ENCODE measurements around the gene CACNB1.

The CACNB1 gene

GRCh38 chr17:39195568-39196160, 1.8 kb downstream of the CACNB1 start:
- no peaks in the 10 kb centered on the region for H3K27me3 ChIP-seq (replicated peaks; ENCODE audit: insufficient read depth, low read length)
- peak overlapping the region; percentile 66 for H3K9ac ChIP-seq (ENCODE audit: low read length)
- H3K4me2 ChIP-seq (ENCODE audit: low read depth, low read length) = peak overlapping the region; percentile 75
- H3K36me3 ChIP-seq (replicated peaks; ENCODE audit: insufficient read depth, low read length) = 0 out of 2 replicates have a peak, but pooled peaks cover 3% of the 10 kb centered on the region
- H3K9me3 ChIP-seq (replicated peaks; ENCODE audit: insufficient read depth, low read length) = no peaks in the 10 kb centered on the region
- H3K27ac ChIP-seq (ENCODE audit: low read length) = peak overlapping the region; percentile 91
- no peak for TF ChIP-seq EZH2 (optimal IDR thresholded peaks at IDR 0.05; ENCODE audit: low read depth, low read length)
- no peak for TF ChIP-seq CTCF (IDR thresholded peaks at IDR 0.05; ENCODE audit: low read length)
- peak overlapping the region; percentile 21; the same call in 1 of the 2 replicates for H2AFZ ChIP-seq (ENCODE audit: low read length)
- H3K79me2 ChIP-seq (ENCODE audit: low read length) = peaks cover 61% of the 10 kb centered on the region
- peak; percentile 87 for DNase-seq
- peak overlapping the region; percentile 56 for H3K4me3 ChIP-seq (ENCODE audit: low read length)
- no peaks in the 10 kb centered on the region for H4K20me1 ChIP-seq (ENCODE audit: insufficient read depth, low read length)
- H3K9me2 ChIP-seq (replicated peaks; ENCODE audit: insufficient read depth, low read length) = no peaks in the 10 kb centered on the region
- peaks cover 25% of the 10 kb centered on the region for H3K4me1 ChIP-seq (ENCODE audit: low read length)
- H3F3A ChIP-seq (ENCODE audit: insufficient read depth, low read length) = peaks cover 29% of the 10 kb centered on the region

GRCh38 chr17:39194985-39195524, 2.4 kb downstream of the CACNB1 start:
- Histone ChIP-seq H3K79me2 (ENCODE audit: low read length) (peaks cover 55% of the 10 kb centered on the region), H3F3A (ENCODE audit: insufficient read depth, low read length) (peaks cover 26% of the 10 kb centered on the region), H2AFZ (ENCODE audit: low read length) (no peak overlapping the region), H4K20me1 (ENCODE audit: insufficient read depth, low read length) (no peaks in the 10 kb centered on the region), H3K9me3 (replicated peaks; ENCODE audit: insufficient read depth, low read length) (no peaks in the 10 kb centered on the region), H3K9ac (ENCODE audit: low read length) (peak overlapping the region; percentile 66), H3K4me2 (ENCODE audit: low read depth, low read length) (peak overlapping the region; percentile 75), H3K27ac (ENCODE audit: low read length) (peak overlapping the region; percentile 91; the same call in 1 of the 2 replicates), H3K9me2 (replicated peaks; ENCODE audit: insufficient read depth, low read length) (no peaks in the 10 kb centered on the region), H3K36me3 (replicated peaks; ENCODE audit: insufficient read depth, low read length) (0 out of 2 replicates have a peak, but pooled peaks cover 3% of the 10 kb centered on the region), H3K4me3 (ENCODE audit: low read length) (peak overlapping the region; percentile 56), H3K4me1 (ENCODE audit: low read length) (peaks cover 25% of the 10 kb centered on the region), H3K27me3 (replicated peaks; ENCODE audit: insufficient read depth, low read length) (no peaks in the 10 kb centered on the region)
- no peak for TF ChIP-seq EZH2 (optimal IDR thresholded peaks at IDR 0.05; ENCODE audit: low read depth, low read length)
- TF ChIP-seq EZH2phosphoT487 (IDR thresholded peaks at IDR 0.05; ENCODE audit: low read length) = no peak
- TF ChIP-seq CTCF (IDR thresholded peaks at IDR 0.05; ENCODE audit: low read length) = no peak
- DNase-seq = no peak

GRCh38 chr17:39194089-39194984, 3.1 kb downstream of the CACNB1 start:
- H3K79me2 ChIP-seq (ENCODE audit: low read length) = peaks cover 55% of the 10 kb centered on the region
- peaks cover 25% of the 10 kb centered on the region for H3K4me1 ChIP-seq (ENCODE audit: low read length)
- no peak overlapping the region for H3K4me3 ChIP-seq (ENCODE audit: low read length)
- H3K9ac ChIP-seq (ENCODE audit: low read length) = peak overlapping the region; percentile 66; the same call in 1 of the 2 replicates
- H4K20me1 ChIP-seq (ENCODE audit: insufficient read depth, low read length) = no peaks in the 10 kb centered on the region
- H2AFZ ChIP-seq (ENCODE audit: low read length) = no peak overlapping the region
- no peak for DNase-seq
- no peak overlapping the region; the same call in 1 of the 2 replicates for H3K4me2 ChIP-seq (ENCODE audit: low read depth, low read length)
- no peaks in the 10 kb centered on the region for H3K27me3 ChIP-seq (replicated peaks; ENCODE audit: insufficient read depth, low read length)
- H3K36me3 ChIP-seq (replicated peaks; ENCODE audit: insufficient read depth, low read length) = 0 out of 2 replicates have a peak, but pooled peaks cover 3% of the 10 kb centered on the region
- no peak for TF ChIP-seq CTCF (IDR thresholded peaks at IDR 0.05; ENCODE audit: low read length)
- no peak for TF ChIP-seq EZH2phosphoT487 (IDR thresholded peaks at IDR 0.05; ENCODE audit: low read length)
- no peak for TF ChIP-seq EZH2 (optimal IDR thresholded peaks at IDR 0.05; ENCODE audit: low read depth, low read length)
- peaks cover 22% of the 10 kb centered on the region for H3F3A ChIP-seq (ENCODE audit: insufficient read depth, low read length)
- H3K9me3 ChIP-seq (replicated peaks; ENCODE audit: insufficient read depth, low read length) = no peaks in the 10 kb centered on the region
- peak overlapping the region; percentile 91; the same call in 1 of the 2 replicates for H3K27ac ChIP-seq (ENCODE audit: low read length)
- H3K9me2 ChIP-seq (replicated peaks; ENCODE audit: insufficient read depth, low read length) = no peaks in the 10 kb centered on the region
